WI38 (cell line): ENCODE results near the gene LIF.

Experiments
- H3K4me3 ChIP-seq: 2 replicates; pipeline ENCODE4 v1.5.1; 2011; ENCODE audit warnings: low read depth, mild to moderate bottlenecking, control low read depth, low read length
- TF ChIP-seq, protein P1 (sequence below): IDR thresholded peaks from 2 replicates; pipeline ENCODE4 v1.5.1; 2012; ENCODE audit warnings: low read depth, mild to moderate bottlenecking, control low read depth, low read length

LIF gene

DNA sequence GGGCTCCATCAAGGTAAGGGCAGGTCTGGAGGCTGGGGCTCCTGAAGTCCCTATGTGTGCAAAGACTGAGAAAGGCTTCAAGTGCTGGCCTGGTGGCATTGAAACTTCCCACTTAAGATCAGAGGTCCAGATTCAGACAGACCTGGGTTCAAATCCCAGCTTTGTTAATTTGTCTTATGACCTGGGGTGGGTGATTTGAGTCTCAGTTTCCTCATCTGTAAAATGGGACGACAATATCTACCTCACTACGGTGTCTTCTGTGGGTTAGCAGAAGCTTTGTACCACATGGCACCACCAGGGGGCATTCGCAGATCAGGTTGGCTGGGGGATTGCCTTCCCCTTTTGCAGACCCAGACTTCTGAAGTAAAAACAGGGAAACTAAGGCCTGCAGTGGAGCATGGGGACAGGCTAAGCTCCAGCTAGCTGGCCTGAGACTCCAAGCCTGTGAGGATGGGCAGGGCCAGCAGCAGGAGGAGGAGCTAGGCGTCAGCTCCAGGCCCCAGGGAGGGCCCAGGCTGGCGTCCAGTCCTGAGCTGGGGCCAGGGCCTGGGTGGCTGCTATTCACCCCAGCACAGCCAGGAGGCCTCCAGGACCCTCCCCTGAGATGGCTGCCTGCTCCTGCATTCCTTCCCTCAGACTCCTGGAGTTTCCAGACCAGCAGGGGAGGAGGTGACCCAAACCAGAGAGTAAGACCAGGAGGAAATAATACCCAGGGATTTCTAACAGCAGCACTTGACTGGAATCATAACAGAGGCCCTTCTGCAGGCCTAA, 41.3 kb upstream of the LIF start:
- TF ChIP-seq, protein P1, sequence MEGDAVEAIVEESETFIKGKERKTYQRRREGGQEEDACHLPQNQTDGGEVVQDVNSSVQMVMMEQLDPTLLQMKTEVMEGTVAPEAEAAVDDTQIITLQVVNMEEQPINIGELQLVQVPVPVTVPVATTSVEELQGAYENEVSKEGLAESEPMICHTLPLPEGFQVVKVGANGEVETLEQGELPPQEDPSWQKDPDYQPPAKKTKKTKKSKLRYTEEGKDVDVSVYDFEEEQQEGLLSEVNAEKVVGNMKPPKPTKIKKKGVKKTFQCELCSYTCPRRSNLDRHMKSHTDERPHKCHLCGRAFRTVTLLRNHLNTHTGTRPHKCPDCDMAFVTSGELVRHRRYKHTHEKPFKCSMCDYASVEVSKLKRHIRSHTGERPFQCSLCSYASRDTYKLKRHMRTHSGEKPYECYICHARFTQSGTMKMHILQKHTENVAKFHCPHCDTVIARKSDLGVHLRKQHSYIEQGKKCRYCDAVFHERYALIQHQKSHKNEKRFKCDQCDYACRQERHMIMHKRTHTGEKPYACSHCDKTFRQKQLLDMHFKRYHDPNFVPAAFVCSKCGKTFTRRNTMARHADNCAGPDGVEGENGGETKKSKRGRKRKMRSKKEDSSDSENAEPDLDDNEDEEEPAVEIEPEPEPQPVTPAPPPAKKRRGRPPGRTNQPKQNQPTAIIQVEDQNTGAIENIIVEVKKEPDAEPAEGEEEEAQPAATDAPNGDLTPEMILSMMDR: peak; percentile 68
- peak overlapping the region; percentile 71 for H3K4me3 ChIP-seq

GRCh38 chr22:30286813-30287647, 40.5 kb upstream of the LIF start:
- H3K4me3 ChIP-seq: no peak overlapping the region
- TF ChIP-seq, protein P1: peak; percentile 80

DNA sequence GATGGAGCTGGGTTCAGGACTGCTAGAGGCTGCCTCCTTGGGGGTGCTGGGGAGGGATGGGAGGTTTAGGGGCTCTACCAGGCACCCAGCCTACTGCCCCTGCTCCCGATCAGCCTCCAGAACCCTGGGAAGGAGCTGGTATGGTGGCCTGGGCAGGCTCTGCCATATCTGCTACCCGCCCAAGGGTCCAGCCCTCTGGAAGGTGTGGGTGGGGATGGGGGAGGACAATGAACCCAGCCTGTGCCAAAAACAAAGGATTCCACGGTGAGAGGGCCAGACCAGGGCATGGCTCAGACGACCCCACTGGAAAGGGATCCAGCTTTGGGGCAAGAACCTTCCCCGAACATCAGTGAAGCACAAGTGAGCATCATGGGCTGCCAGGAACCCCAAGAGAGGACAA, 39.8 kb upstream of the LIF start:
- TF ChIP-seq, protein P1: no peak
- no peak overlapping the region for H3K4me3 ChIP-seq

GRCh38 chr22:30285846-30286200, 39.3 kb upstream of the LIF start:
- TF ChIP-seq, protein P1: no peak
- H3K4me3 ChIP-seq: no peak overlapping the region

GRCh38 chr22:30285176-30285845, 38.8 kb upstream of the LIF start:
- no peak overlapping the region for H3K4me3 ChIP-seq
- TF ChIP-seq, protein P1: no peak

GRCh38 chr22:30284666-30285065, 38.1 kb upstream of the LIF start:
- TF ChIP-seq, protein P1: no peak
- H3K4me3 ChIP-seq: no peak overlapping the region
